HEK293 (cell line): ENCODE results near the gene MCHR1.
A peak's percentile ranks its signal among the peaks of the same experiment; 100 is the strongest.

Experiments
- AEBP2 ChIP-seq: fragments of 450-650 bp; formaldehyde crosslinking; IDR thresholded peaks from 2 replicates; pipeline ENCODE4 v1.5.1; 2016; ENCODE audit warnings: missing biosample characterization, missing genetic modification characterization, borderline replicate concordance
- HIC1 ChIP-seq: fragments of 450-650 bp; formaldehyde crosslinking; IDR thresholded peaks from 2 replicates; pipeline ENCODE4 v1.5.1; 2016; ENCODE audit warnings: missing biosample characterization, missing genetic modification characterization
- INSM2 ChIP-seq: fragments of 450-650 bp; formaldehyde crosslinking; IDR thresholded peaks from 2 replicates; pipeline ENCODE4 v1.5.1; 2016; ENCODE audit warnings: missing biosample characterization, missing genetic modification characterization
- PRDM2 ChIP-seq: fragments of 450-650 bp; formaldehyde crosslinking; IDR thresholded peaks from 2 replicates; pipeline ENCODE4 v1.5.1; 2016; ENCODE audit warnings: missing biosample characterization, missing genetic modification characterization, borderline replicate concordance
- SETDB1 ChIP-seq: IDR thresholded peaks from one replicate; pipeline ENCODE4 v1.6.1; 2017; ENCODE audit warnings: mild to moderate bottlenecking, low read length, moderate library complexity, mixed read lengths; ENCODE audit not compliant: insufficient read length
- ZBTB20 ChIP-seq: fragments of 450-650 bp; formaldehyde crosslinking; IDR thresholded peaks from 2 replicates; pipeline ENCODE4 v1.5.1; 2016; ENCODE audit warnings: missing biosample characterization, missing genetic modification characterization
- ZBTB8A ChIP-seq: fragments of 450-650 bp; formaldehyde crosslinking; IDR thresholded peaks from 2 replicates; pipeline ENCODE4 v1.5.1; 2016; ENCODE audit warnings: missing biosample characterization, missing genetic modification characterization
- ZFP69B ChIP-seq: fragments of 450-650 bp; formaldehyde crosslinking; IDR thresholded peaks from 2 replicates; pipeline ENCODE4 v1.5.1; 2016; ENCODE audit warnings: missing biosample characterization, missing genetic modification characterization
- ZNF2 ChIP-seq: fragments of 450-650 bp; formaldehyde crosslinking; IDR thresholded peaks from 2 replicates; pipeline ENCODE4 v1.5.1; 2016; ENCODE audit warnings: missing biosample characterization, missing genetic modification characterization
- ZNF274 ChIP-seq, 2 experiments: fragments of 200-500 bp in 1 of 2; fragments of 450-650 bp in 1 of 2; sonication (Bioruptor generic) in 1 of 2; formaldehyde crosslinking in 1 of 2; IDR thresholded peaks; 2 replicates each; pipeline versions ENCODE4 v1.5.1 to v1.6.1; 2014 to 2016; ENCODE audit warnings: borderline replicate concordance in 1 of 2, inconsistent platforms in 1 of 2, low read length in 1 of 2, missing biosample characterization in 1 of 2, missing genetic modification characterization in 1 of 2
- ZNF280D ChIP-seq: fragments of 450-650 bp; formaldehyde crosslinking; IDR thresholded peaks from 2 replicates; pipeline ENCODE4 v1.5.1; 2016; ENCODE audit warnings: missing biosample characterization, missing genetic modification characterization
- ZNF362 ChIP-seq: fragments of 450-650 bp; formaldehyde crosslinking; IDR thresholded peaks from 2 replicates; pipeline ENCODE4 v1.5.1; 2016; ENCODE audit warnings: missing biosample characterization, missing genetic modification characterization
- ZNF510 ChIP-seq: fragments of 450-650 bp; formaldehyde crosslinking; IDR thresholded peaks from 2 replicates; pipeline ENCODE4 v1.5.1; 2018; ENCODE audit warnings: mild to moderate bottlenecking, missing genetic modification characterization, missing biosample characterization; ENCODE audit not compliant: insufficient replicate concordance
- ZNF513 ChIP-seq: fragments of 450-650 bp; IDR thresholded peaks from 2 replicates; pipeline ENCODE4 v1.5.1; 2018; ENCODE audit warnings: missing biosample characterization, missing genetic modification characterization
- ZNF544 ChIP-seq: fragments of 450-650 bp; formaldehyde crosslinking; IDR thresholded peaks from 2 replicates; pipeline ENCODE4 v1.5.0; 2017; ENCODE audit warnings: missing biosample characterization, missing genetic modification characterization
- ZNF658 ChIP-seq: fragments of 450-650 bp; formaldehyde crosslinking; IDR thresholded peaks from 2 replicates; pipeline ENCODE4; 2016; ENCODE audit warnings: missing biosample characterization, missing genetic modification characterization
- ZNF677 ChIP-seq: fragments of 450-650 bp; IDR thresholded peaks from 2 replicates; pipeline ENCODE4 v1.5.0; 2018; ENCODE audit warnings: missing biosample characterization, mild to moderate bottlenecking, missing genetic modification characterization, moderate library complexity
- ZNF777 ChIP-seq: fragments of 450-650 bp; formaldehyde crosslinking; IDR thresholded peaks from 2 replicates; pipeline ENCODE4 v1.5.1; 2017; ENCODE audit warnings: missing biosample characterization, missing genetic modification characterization, borderline replicate concordance
- ZNF843 ChIP-seq: fragments of 450-650 bp; formaldehyde crosslinking; IDR thresholded peaks from 2 replicates; pipeline ENCODE4 v1.5.1; 2016; ENCODE audit warnings: missing biosample characterization, missing genetic modification characterization
- ZSCAN30 ChIP-seq: fragments of 450-650 bp; IDR thresholded peaks from 2 replicates; pipeline ENCODE4 v1.5.1; 2018; ENCODE audit warnings: missing biosample characterization, mild to moderate bottlenecking, missing genetic modification characterization, moderate library complexity

Gene MCHR1

GRCh38 chr22:40720538-40721256, 41.4 kb downstream of the MCHR1 start (continued):
- peak; percentile 89 for TF ChIP-seq HIC1 (tag by site-specific recombination)
- TF ChIP-seq ZNF544 (tag by site-specific recombination), result no peak
- TF ChIP-seq ZNF510 (tag by site-specific recombination), result no peak
- TF ChIP-seq ZNF843 (tag by site-specific recombination), result peak; percentile 72
- peak; percentile 66 for TF ChIP-seq ZBTB8A (tag by site-specific recombination)
- TF ChIP-seq SETDB1, result no peak
- TF ChIP-seq ZNF274 (IDR thresholded peaks at IDR 0.05; ENCODE audit: low read length), result no peak
- no peak for TF ChIP-seq ZNF274 (tag by site-specific recombination; IDR thresholded peaks at IDR 0.05; ENCODE audit: borderline replicate concordance)
- peak; percentile 70 for TF ChIP-seq INSM2
- no peak for TF ChIP-seq ZNF777
- TF ChIP-seq ZBTB20 (tag by site-specific recombination), result no peak; the same call in 1 of the 2 replicates
- TF ChIP-seq ZNF2, result no peak; the same call in 1 of the 2 replicates
- peak; percentile 68; the same call in 1 of the 2 replicates for TF ChIP-seq ZFP69B (tag by site-specific recombination)
- TF ChIP-seq AEBP2 (tag by site-specific recombination), result no peak
- no peak for TF ChIP-seq ZNF677 (tag by site-specific recombination)
- no peak for TF ChIP-seq ZNF280D (tag by site-specific recombination)
- peak; percentile 70; the same call in 1 of the 2 replicates for TF ChIP-seq ZNF362
- no peak for TF ChIP-seq ZNF658 (tag by site-specific recombination)
- no peak for TF ChIP-seq ZSCAN30
- no peak for TF ChIP-seq PRDM2 (tag by site-specific recombination)
- TF ChIP-seq ZNF513, result no peak
